OCI-LY3 (cell line): Measurements from ENCODE around the gene MYO16.
"Not testable (repeated sequence)": the region's sequence is repeated elsewhere in the genome, so short reads cannot be mapped to it uniquely, and the experiment has no call there.

Experiments used
- EZH2phosphoT487 ChIP-seq: fragments of 200-600 bp; shearing (Covaris generic); IDR thresholded peaks from 2 replicates; pipeline ENCODE4 v1.6.1; 2018; ENCODE audit warnings: antibody characterized with exemption, mixed run types, low read depth
- TF ChIP-seq, protein P1 (sequence below): fragments of 200-600, 300-600 bp; sonication (generic); IDR thresholded peaks from 2 replicates; pipeline ENCODE4 v1.5.1; 2014; ENCODE audit warnings: antibody characterized with exemption, low read length, low read depth

DNA sequence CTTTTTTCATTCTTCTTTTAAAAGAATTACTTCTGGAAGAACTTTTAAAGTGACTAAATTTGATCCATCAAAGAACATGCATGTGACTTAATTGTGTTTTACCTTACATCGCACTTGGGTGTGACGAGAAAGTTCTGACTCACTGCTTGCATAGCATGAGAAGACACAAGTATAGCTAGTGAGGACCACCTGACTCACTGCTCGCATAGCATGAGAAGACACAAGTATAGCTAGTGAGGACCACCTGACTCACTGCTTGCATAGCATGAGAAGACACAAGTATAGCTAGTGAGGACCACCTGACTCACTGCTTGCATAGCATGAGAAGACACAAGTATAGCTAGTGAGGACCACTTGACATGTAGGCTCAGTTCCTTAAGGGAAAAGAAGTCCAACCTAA, 362.0 kb downstream of the MYO16 start:
- TF ChIP-seq, protein P1, sequence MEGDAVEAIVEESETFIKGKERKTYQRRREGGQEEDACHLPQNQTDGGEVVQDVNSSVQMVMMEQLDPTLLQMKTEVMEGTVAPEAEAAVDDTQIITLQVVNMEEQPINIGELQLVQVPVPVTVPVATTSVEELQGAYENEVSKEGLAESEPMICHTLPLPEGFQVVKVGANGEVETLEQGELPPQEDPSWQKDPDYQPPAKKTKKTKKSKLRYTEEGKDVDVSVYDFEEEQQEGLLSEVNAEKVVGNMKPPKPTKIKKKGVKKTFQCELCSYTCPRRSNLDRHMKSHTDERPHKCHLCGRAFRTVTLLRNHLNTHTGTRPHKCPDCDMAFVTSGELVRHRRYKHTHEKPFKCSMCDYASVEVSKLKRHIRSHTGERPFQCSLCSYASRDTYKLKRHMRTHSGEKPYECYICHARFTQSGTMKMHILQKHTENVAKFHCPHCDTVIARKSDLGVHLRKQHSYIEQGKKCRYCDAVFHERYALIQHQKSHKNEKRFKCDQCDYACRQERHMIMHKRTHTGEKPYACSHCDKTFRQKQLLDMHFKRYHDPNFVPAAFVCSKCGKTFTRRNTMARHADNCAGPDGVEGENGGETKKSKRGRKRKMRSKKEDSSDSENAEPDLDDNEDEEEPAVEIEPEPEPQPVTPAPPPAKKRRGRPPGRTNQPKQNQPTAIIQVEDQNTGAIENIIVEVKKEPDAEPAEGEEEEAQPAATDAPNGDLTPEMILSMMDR = not testable (repeated sequence)
- not testable (repeated sequence) for TF ChIP-seq EZH2phosphoT487
